Peyer's patch (tissue), 4 donors: ENCODE data around the gene MAPK6.

Experiments
- CTCF ChIP-seq, 6 experiments: fragments of 450-650 bp in 4 of 6; fragments of 200-600 bp in 2 of 6; sonication (generic) in 1 of 6; IDR thresholded peaks; one replicate each; pipeline ENCODE4 v1.5.1; 2017 to 2019; ENCODE audit warnings: antibody characterized with exemption in 6 of 6, mild to moderate bottlenecking in 3 of 6, moderate library complexity in 1 of 6
- POLR2A ChIP-seq, 2 donors: fragments of 450-650 bp; IDR thresholded peaks; one replicate each; pipeline ENCODE4 v1.5.1; 2017; ENCODE audit warnings: antibody characterized with exemption in 2 of 2, mild to moderate bottlenecking in 2 of 2, moderate library complexity in 2 of 2

- peak; percentile 54 to 86 (median 78) for TF ChIP-seq CTCF (IDR thresholded peaks at IDR 0.05)
- TF ChIP-seq POLR2A (IDR thresholded peaks at IDR 0.05), result no peak
Observed at GRCh38 chr15:52078876-52079700, 60.1 kb downstream of the MAPK6 start.
